Prostate gland (tissue), 2 donors: ENCODE measurements around the gene EZH1. TPM values are rescaled to one million over a fixed set of nuclear protein-coding genes. Genes with fewer than 3 reads are reported as not detected.

Source experiments
- DNase-seq: peaks from one replicate; pipeline ENCODE4 v3.0.0-alpha.2; 2019; ENCODE audit warnings: low spot score
- H3K27ac ChIP-seq, 2 donors: fragments of 200-600 bp; sonication (generic); 2 replicates each; pipeline ENCODE4 v1.5.1; 2017 to 2019
- H3K27me3 ChIP-seq: fragments of 200-600 bp; sonication (generic); replicated peaks from 2 replicates; pipeline ENCODE4 v1.5.1; 2019; ENCODE audit not compliant: insufficient read depth
- H3K36me3 ChIP-seq, 2 donors: fragments of 200-600 bp; sonication (generic); 1 replicate in 1 of 2; 2 replicates in 1 of 2; pipeline versions ENCODE4 v1.5.1 to v1.8.1; 2017 to 2019
- H3K4me1 ChIP-seq: fragments of 200-600 bp; sonication (generic); replicated peaks from 2 replicates; pipeline ENCODE4 v1.5.1; 2019
- H3K4me3 ChIP-seq, 2 donors: fragments of 200-600 bp; sonication (generic); 2 replicates each; pipeline ENCODE4 v1.5.1; 2017 to 2019
- H3K9me3 ChIP-seq: fragments of 200-600 bp; sonication (generic); 2 replicates; pipeline ENCODE4 v1.5.1; 2017
- POLR2A ChIP-seq: fragments of 450-650 bp; IDR thresholded peaks from one replicate; pipeline ENCODE4 v1.6.1; 2016; ENCODE audit warnings: antibody characterized with exemption, mild to moderate bottlenecking
- POLR2AphosphoS5 ChIP-seq: sonication (generic); formaldehyde crosslinking; IDR thresholded peaks from one replicate; pipeline ENCODE4 v1.6.1; 2017; ENCODE audit warnings: antibody characterized with exemption
- WGBS: methylation state at CpG from one replicate; pipeline ENCODE4 v1.1.5; 2018; 5-methylcytosine and 5-hydroxymethylcytosine counted together
- intact Hi-C: fragments of 100-400 bp; cut with DNase I; formaldehyde crosslinking; loops from one replicate; pipeline ENCODE4 v1.14.2; 2022
- total RNA-seq, 2 donors: library from RNA; depleted of rRNA; stranded (reverse); fragments of >200 nt; gene quantifications; one replicate each; pipeline ENCODE4 v1.1.0, GENCODE V29; 2016
- TF ChIP-seq, protein P1 (sequence below), 4 experiments: fragments of 200-600 bp in 2 of 4; fragments of 450-650 bp in 2 of 4; sonication (generic) in 2 of 4; IDR thresholded peaks; 1 replicate in 3 of 4; 2 replicates in 1 of 4; pipeline ENCODE4 v1.5.1; 2016 to 2019; ENCODE audit warnings: antibody characterized with exemption in 4 of 4, mild to moderate bottlenecking in 2 of 4, moderate library complexity in 2 of 4

EZH1 gene
- total RNA-seq, 2 donors from 2014 or later, result 28.5 to 61.2 TPM

- no peak overlapping the region for H3K4me3 ChIP-seq
- TF ChIP-seq, protein P1, sequence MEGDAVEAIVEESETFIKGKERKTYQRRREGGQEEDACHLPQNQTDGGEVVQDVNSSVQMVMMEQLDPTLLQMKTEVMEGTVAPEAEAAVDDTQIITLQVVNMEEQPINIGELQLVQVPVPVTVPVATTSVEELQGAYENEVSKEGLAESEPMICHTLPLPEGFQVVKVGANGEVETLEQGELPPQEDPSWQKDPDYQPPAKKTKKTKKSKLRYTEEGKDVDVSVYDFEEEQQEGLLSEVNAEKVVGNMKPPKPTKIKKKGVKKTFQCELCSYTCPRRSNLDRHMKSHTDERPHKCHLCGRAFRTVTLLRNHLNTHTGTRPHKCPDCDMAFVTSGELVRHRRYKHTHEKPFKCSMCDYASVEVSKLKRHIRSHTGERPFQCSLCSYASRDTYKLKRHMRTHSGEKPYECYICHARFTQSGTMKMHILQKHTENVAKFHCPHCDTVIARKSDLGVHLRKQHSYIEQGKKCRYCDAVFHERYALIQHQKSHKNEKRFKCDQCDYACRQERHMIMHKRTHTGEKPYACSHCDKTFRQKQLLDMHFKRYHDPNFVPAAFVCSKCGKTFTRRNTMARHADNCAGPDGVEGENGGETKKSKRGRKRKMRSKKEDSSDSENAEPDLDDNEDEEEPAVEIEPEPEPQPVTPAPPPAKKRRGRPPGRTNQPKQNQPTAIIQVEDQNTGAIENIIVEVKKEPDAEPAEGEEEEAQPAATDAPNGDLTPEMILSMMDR (IDR thresholded peaks at IDR 0.05), result peak; percentile 37 to 88 (median 74)
- TF ChIP-seq POLR2AphosphoS5, result peak; percentile 60
- TF ChIP-seq POLR2A, result no peak
- H3K27me3 ChIP-seq, result no peaks in the 10 kb centered on the region
- no peaks in the 10 kb centered on the region for H3K4me1 ChIP-seq
- intact Hi-C loops, result loop anchor here (5.0 kb wide), 1 partner anchor 101 kb away; the partner anchor contains the start of gene BECN1
- WGBS, result 12% methylated on average over 2 of the region's 2 CpGs
- H3K27ac ChIP-seq, result peak overlapping the region in 1 of 2 donors; percentile 20
- no peaks in the 10 kb centered on the region for H3K9me3 ChIP-seq
- peaks cover 3 to 14% of the 10 kb centered on the region in 2 donors for H3K36me3 ChIP-seq
- peak; percentile 54 for DNase-seq
Observed at GRCh38 chr17:42720996-42721583, 23.8 kb downstream of the EZH1 start.

DNA sequence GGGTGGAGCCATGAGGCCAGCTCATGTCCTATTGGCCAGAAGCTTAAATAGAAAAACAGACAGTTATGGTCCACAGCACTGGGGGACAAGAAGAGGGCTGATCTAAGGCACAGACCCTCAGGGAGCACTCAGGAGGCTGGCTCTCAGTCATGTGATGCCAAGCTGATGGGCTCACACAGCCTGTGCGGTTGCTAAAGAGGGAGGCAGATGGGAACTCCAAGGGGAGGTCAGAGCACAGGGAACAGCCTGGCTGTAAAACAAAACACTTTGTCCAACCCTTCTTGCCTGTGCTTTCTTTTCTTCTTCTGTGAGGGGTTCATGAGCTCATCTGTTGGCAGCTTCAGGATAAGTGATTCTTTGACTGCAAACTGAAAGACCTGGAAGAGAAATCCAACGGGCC is 35.3 kb downstream of the EZH1 start:
- no peak overlapping the region for H3K27ac ChIP-seq
- peaks cover 27 to 37% of the 10 kb centered on the region in 2 donors for H3K36me3 ChIP-seq
- no peaks in the 10 kb centered on the region for H3K9me3 ChIP-seq
- no peak overlapping the region for H3K4me3 ChIP-seq
- 64% methylated on average over 2 of the region's 2 CpGs for WGBS
- H3K27me3 ChIP-seq, result no peaks in the 10 kb centered on the region
- TF ChIP-seq POLR2A (no peak), POLR2AphosphoS5 (no peak)
- TF ChIP-seq, protein P1 (IDR thresholded peaks at IDR 0.05), result no peak
- DNase-seq, result no peak
- intact Hi-C loops, result no loop called here
- H3K4me1 ChIP-seq, result no peaks in the 10 kb centered on the region

DNA sequence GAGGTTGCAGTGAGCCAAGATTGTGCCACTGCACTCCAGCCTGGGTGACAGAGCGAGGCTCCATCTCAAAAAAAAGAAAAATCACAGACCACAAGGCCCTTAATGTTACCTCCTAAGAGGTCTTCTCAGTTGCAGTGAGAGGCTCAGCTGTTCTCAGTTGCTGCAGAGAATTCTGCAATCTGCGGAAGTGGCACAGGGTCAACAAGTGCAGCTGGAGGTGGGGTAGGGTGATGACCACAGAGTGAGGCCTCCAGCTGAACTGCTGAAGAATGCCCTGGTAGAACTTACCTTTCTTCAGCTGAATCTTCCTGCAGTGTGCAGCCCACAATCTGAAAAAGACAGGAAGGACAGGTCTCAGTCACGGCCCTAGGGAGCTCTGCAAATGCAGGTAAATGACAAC is 36.3 kb downstream of the EZH1 start:
- Histone ChIP-seq H3K27me3 (no peaks in the 10 kb centered on the region), H3K9me3 (no peaks in the 10 kb centered on the region), H3K4me1 (no peaks in the 10 kb centered on the region), H3K4me3 (no peak overlapping the region), H3K27ac (no peak overlapping the region), H3K36me3 (peaks cover 27 to 37% of the 10 kb centered on the region in 2 donors)
- DNase-seq, result no peak
- WGBS, result 93% methylated on average over 3 of the region's 3 CpGs
- intact Hi-C loops, result no loop called here
- TF ChIP-seq POLR2AphosphoS5 (no peak), POLR2A (no peak)
- TF ChIP-seq, protein P1 (IDR thresholded peaks at IDR 0.05), result no peak

- Histone ChIP-seq H3K36me3 (peaks cover 24 to 39% of the 10 kb centered on the region in 2 donors), H3K4me1 (no peaks in the 10 kb centered on the region), H3K9me3 (no peaks in the 10 kb centered on the region), H3K4me3 (no peak overlapping the region), H3K27me3 (no peaks in the 10 kb centered on the region), H3K27ac (no peak overlapping the region)
- intact Hi-C loops, result no loop called here
- 81% methylated on average over 5 of the region's 5 CpGs for WGBS
- TF ChIP-seq, protein P1 (IDR thresholded peaks at IDR 0.05), result no peak
- TF ChIP-seq POLR2AphosphoS5, result no peak
- TF ChIP-seq POLR2A, result no peak
- DNase-seq, result no peak
Observed at GRCh38 chr17:42706732-42707131, 38.1 kb downstream of the EZH1 start.

DNA sequence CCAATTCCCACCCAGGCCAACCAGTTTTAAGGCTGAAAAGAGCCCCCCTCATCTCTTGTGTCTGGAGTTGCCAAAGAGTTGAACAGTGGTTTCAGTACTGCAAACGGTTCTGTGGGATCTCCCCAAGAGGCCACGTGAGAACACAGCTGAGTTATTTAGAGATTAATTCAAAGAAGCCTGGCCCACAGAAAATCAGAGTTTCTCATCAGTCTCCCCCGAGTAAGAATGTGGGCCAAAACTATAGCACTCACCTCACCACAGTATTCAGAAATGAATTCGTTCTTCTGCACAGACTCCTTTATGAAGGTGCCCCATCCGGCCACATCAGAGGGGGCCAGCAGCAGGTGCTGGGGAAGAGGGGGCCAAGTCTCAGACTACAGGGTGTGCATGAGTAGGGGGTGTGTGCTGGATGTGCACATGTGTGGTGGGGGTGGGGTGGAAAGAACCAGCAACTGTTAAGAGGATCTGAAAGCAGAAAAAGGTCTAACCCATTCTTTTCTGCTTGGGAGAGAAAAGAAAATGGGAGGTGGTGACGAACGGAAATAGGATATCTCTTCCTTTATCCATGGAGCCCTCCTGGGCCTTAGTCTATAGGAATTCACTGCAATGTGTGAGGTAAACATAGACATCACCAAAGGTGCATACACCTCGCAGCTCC is 39.9 kb downstream of the EZH1 start:
- DNase-seq, result no peak
- Histone ChIP-seq H3K4me3 (no peak overlapping the region), H3K36me3 (peaks cover 20 to 38% of the 10 kb centered on the region in 2 donors), H3K4me1 (no peaks in the 10 kb centered on the region), H3K27me3 (no peaks in the 10 kb centered on the region), H3K9me3 (no peaks in the 10 kb centered on the region), H3K27ac (no peak overlapping the region)
- intact Hi-C loops, result no loop called here
- TF ChIP-seq POLR2A (no peak), POLR2AphosphoS5 (no peak)
- TF ChIP-seq, protein P1 (IDR thresholded peaks at IDR 0.05), result no peak
- WGBS, result 87% methylated on average over 8 of the region's 8 CpGs
